GM12878 (cell line): ENCODE results near the gene PPP1R14B. TPM values are rescaled to one million over a fixed set of nuclear protein-coding genes. Genes with fewer than 3 reads are reported as not detected.

ENCODE experiments used
- ATF7 ChIP-seq: fragments of 450-650 bp; IDR thresholded peaks from 2 replicates; pipeline ENCODE4 v1.6.1; 2016; ENCODE audit warnings: low read depth, mild to moderate bottlenecking
- CREB1 ChIP-seq: IDR thresholded peaks from 2 replicates; pipeline ENCODE4 v1.6.1; 2012; ENCODE audit warnings: low read depth, mild to moderate bottlenecking, inconsistent platforms
- JUNB ChIP-seq: IDR thresholded peaks from 2 replicates; pipeline ENCODE4 v1.6.1; 2016; ENCODE audit warnings: antibody characterized with exemption, mild to moderate bottlenecking
- KDM1A ChIP-seq: fragments of 200-600 bp; sonication (generic); IDR thresholded peaks from 2 replicates; pipeline ENCODE4 v1.6.1; 2016; ENCODE audit warnings: borderline replicate concordance
- MXI1 ChIP-seq: fragments of 150-350 bp; IDR thresholded peaks from 2 replicates; pipeline ENCODE4 v1.6.1; 2011; ENCODE audit warnings: low read depth, mild to moderate bottlenecking, inconsistent platforms, low read length, improper control_type of control experiment
- NFYA ChIP-seq: IDR thresholded peaks from 2 replicates; pipeline ENCODE4 v1.6.1; 2011; ENCODE audit warnings: low read depth, mild to moderate bottlenecking, low read length, improper control_type of control experiment, borderline replicate concordance
- POLR2AphosphoS5 ChIP-seq: IDR thresholded peaks from 2 replicates; pipeline ENCODE4 v1.6.1; 2011; ENCODE audit warnings: mild to moderate bottlenecking, low read length, inconsistent platforms
- POU2F2 ChIP-seq: IDR thresholded peaks from 3 replicates; pipeline ENCODE4 v1.6.1; 2011; ENCODE audit warnings: low read depth, mild to moderate bottlenecking, low read length, borderline replicate concordance
- SREBF1 ChIP-seq: IDR thresholded peaks from 2 replicates; pipeline ENCODE4 v1.6.1; 2012; ENCODE audit warnings: mild to moderate bottlenecking, low read length
- ZNF24 ChIP-seq: fragments of 450-650 bp; IDR thresholded peaks from 2 replicates; pipeline ENCODE4 v1.6.1; 2017; ENCODE audit warnings: antibody characterized with exemption, mild to moderate bottlenecking
- polyA plus RNA-seq, 11 experiments: library from polyadenylated mRNA; depleted of rRNA in 4 of 11; unstranded in 6 of 11; stranded (reverse) in 5 of 11; fragments of >200 nt; fragmentation: Nextera tagmentation in 4 of 11; fragmentation: Illumina TruSeq in 1 of 11; extraction: Ambion mirVana in 4 of 11; extraction: Trizol in 1 of 11; gene quantifications; 1 replicate in 1 of 11; 2 replicates in 10 of 11; pipeline versions ENCODE4 v1.2.1 to v1.2.3, GENCODE V29; 2011 to 2016; ENCODE audit warnings: inconsistent platforms in 2 of 11, missing spikeins in 2 of 11, low read depth in 1 of 11
- total RNA-seq, 4 experiments: library from RNA; depleted of rRNA in 3 of 4; stranded (reverse); fragments of >200 nt in 3 of 4; fragmentation: Illumina TruSeq in 1 of 4; extraction: Trizol in 1 of 4; gene quantifications; 2 replicates each; pipeline versions ENCODE4 v1.2.1 to v1.2.3, GENCODE V29; 2013 to 2021
- TF ChIP-seq, protein P1 (sequence below): IDR thresholded peaks from 2 replicates; pipeline ENCODE4 v1.6.1; 2012; ENCODE audit warnings: low read depth, low read length, improper control_type of control experiment
- TF ChIP-seq, protein P2 (sequence below): IDR thresholded peaks from 2 replicates; pipeline ENCODE4 v1.6.1; 2012; ENCODE audit warnings: low read depth, low read length, improper control_type of control experiment
- TF ChIP-seq, protein P3 (sequence below): fragments of 150-350 bp; IDR thresholded peaks from 2 replicates; pipeline ENCODE4 v1.6.1; 2014; ENCODE audit warnings: mild to moderate bottlenecking, low read depth, low read length
- TF ChIP-seq, protein P4 (sequence below): fragments of 450-650 bp; IDR thresholded peaks from 2 replicates; pipeline ENCODE4 v1.6.1; 2017; ENCODE audit warnings: mild to moderate bottlenecking, moderate library complexity

The PPP1R14B gene
- total and polyA plus RNA-seq, 10 of the 15 experiments (the other 5 are each of a cell fraction or from before 2014, with no cell fraction given), result 8.4 to 283 (median 124) TPM

DNA sequence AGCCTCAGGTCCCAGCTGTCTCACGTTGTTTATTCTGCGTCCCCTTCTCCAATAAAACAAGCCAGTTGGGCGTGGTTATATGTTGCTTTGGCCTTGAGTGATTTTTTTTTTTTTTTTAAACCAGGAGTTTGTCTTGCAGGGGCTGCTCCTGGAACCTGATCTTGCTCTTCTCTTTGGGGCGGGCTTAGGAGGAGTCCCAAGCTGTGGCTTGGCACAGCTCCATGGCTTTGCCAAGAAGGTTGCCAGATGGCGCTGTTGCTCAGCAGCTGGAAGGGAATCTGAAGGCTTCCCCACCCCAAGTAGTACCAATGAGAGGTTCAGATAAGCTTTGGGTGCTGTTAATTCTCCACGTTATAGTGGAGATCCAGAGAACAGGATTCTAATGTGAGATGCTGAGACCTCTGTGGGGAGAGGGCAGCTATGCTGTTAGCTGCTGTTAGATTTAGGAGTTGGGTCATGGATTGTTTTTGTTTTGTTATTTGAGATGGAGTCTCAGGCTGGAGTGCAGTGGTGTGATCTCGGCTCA is 42.2 kb downstream of the PPP1R14B start (continued):
- TF ChIP-seq ZNF24, result no peak
- peak; percentile 62; the same call in 1 of the 2 replicates for TF ChIP-seq POLR2AphosphoS5
- TF ChIP-seq ATF7, result no peak
- TF ChIP-seq KDM1A, result no peak
- no peak for TF ChIP-seq JUNB
- TF ChIP-seq, protein P1, sequence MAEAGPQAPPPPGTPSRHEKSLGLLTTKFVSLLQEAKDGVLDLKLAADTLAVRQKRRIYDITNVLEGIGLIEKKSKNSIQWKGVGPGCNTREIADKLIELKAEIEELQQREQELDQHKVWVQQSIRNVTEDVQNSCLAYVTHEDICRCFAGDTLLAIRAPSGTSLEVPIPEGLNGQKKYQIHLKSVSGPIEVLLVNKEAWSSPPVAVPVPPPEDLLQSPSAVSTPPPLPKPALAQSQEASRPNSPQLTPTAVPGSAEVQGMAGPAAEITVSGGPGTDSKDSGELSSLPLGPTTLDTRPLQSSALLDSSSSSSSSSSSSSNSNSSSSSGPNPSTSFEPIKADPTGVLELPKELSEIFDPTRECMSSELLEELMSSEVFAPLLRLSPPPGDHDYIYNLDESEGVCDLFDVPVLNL, result no peak
- TF ChIP-seq NFYA, result no peak
- TF ChIP-seq, protein P2, sequence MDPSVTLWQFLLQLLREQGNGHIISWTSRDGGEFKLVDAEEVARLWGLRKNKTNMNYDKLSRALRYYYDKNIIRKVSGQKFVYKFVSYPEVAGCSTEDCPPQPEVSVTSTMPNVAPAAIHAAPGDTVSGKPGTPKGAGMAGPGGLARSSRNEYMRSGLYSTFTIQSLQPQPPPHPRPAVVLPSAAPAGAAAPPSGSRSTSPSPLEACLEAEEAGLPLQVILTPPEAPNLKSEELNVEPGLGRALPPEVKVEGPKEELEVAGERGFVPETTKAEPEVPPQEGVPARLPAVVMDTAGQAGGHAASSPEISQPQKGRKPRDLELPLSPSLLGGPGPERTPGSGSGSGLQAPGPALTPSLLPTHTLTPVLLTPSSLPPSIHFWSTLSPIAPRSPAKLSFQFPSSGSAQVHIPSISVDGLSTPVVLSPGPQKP, result no peak
- no peak for TF ChIP-seq MXI1
- TF ChIP-seq CREB1, result no peak
- TF ChIP-seq, protein P3, sequence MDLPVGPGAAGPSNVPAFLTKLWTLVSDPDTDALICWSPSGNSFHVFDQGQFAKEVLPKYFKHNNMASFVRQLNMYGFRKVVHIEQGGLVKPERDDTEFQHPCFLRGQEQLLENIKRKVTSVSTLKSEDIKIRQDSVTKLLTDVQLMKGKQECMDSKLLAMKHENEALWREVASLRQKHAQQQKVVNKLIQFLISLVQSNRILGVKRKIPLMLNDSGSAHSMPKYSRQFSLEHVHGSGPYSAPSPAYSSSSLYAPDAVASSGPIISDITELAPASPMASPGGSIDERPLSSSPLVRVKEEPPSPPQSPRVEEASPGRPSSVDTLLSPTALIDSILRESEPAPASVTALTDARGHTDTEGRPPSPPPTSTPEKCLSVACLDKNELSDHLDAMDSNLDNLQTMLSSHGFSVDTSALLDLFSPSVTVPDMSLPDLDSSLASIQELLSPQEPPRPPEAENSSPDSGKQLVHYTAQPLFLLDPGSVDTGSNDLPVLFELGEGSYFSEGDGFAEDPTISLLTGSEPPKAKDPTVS, result no peak
- TF ChIP-seq SREBF1, result no peak
- TF ChIP-seq, protein P4, sequence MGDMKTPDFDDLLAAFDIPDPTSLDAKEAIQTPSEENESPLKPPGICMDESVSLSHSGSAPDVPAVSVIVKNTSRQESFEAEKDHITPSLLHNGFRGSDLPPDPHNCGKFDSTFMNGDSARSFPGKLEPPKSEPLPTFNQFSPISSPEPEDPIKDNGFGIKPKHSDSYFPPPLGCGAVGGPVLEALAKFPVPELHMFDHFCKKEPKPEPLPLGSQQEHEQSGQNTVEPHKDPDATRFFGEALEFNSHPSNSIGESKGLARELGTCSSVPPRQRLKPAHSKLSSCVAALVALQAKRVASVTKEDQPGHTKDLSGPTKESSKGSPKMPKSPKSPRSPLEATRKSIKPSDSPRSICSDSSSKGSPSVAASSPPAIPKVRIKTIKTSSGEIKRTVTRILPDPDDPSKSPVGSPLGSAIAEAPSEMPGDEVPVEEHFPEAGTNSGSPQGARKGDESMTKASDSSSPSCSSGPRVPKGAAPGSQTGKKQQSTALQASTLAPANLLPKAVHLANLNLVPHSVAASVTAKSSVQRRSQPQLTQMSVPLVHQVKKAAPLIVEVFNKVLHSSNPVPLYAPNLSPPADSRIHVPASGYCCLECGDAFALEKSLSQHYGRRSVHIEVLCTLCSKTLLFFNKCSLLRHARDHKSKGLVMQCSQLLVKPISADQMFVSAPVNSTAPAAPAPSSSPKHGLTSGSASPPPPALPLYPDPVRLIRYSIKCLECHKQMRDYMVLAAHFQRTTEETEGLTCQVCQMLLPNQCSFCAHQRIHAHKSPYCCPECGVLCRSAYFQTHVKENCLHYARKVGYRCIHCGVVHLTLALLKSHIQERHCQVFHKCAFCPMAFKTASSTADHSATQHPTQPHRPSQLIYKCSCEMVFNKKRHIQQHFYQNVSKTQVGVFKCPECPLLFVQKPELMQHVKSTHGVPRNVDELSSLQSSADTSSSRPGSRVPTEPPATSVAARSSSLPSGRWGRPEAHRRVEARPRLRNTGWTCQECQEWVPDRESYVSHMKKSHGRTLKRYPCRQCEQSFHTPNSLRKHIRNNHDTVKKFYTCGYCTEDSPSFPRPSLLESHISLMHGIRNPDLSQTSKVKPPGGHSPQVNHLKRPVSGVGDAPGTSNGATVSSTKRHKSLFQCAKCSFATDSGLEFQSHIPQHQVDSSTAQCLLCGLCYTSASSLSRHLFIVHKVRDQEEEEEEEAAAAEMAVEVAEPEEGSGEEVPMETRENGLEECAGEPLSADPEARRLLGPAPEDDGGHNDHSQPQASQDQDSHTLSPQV, result no peak
- no peak for TF ChIP-seq POU2F2
- TF ChIP-seq, all 136 proteins: peak for 13
